ENCODE data around the gene PIK3CB.

DNA sequence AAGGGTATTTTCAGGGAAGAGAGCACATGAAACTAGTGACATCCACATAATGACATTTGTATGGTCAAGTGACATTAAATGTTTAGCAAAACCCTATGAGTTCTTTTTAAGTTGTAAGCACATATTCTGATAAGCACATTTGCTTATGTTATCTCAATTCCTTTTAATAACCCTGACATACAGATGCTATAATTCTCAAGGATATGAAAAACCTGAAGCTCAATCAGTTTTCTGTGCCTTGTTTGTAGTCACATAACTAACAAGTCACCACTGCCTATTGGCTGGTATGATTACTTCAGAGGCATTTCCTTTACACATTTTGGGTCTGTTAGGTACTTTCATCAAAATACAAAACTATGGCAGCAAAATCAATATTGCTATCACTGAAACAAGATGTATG is 152.1 kb downstream of the PIK3CB start:
- TF ChIP-seq, protein P1, sequence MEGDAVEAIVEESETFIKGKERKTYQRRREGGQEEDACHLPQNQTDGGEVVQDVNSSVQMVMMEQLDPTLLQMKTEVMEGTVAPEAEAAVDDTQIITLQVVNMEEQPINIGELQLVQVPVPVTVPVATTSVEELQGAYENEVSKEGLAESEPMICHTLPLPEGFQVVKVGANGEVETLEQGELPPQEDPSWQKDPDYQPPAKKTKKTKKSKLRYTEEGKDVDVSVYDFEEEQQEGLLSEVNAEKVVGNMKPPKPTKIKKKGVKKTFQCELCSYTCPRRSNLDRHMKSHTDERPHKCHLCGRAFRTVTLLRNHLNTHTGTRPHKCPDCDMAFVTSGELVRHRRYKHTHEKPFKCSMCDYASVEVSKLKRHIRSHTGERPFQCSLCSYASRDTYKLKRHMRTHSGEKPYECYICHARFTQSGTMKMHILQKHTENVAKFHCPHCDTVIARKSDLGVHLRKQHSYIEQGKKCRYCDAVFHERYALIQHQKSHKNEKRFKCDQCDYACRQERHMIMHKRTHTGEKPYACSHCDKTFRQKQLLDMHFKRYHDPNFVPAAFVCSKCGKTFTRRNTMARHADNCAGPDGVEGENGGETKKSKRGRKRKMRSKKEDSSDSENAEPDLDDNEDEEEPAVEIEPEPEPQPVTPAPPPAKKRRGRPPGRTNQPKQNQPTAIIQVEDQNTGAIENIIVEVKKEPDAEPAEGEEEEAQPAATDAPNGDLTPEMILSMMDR (IDR thresholded peaks at IDR 0.05): no peak
- no peak for TF ChIP-seq POLR2A (IDR thresholded peaks at IDR 0.05)
- TF ChIP-seq EP300 (IDR thresholded peaks at IDR 0.05): no peak
- TF ChIP-seq POLR2AphosphoS5 (IDR thresholded peaks at IDR 0.05): no peak
